HEK293T (cell line): ENCODE data around the gene MAD2L1BP.

ENCODE experiments used
- ARNT ChIP-seq: fragments of 450-650 bp; IDR thresholded peaks from 2 replicates; pipeline ENCODE4 v1.6.1; 2017; ENCODE audit warnings: mild to moderate bottlenecking
- BHLHE40 ChIP-seq: fragments of 450-650 bp; IDR thresholded peaks from 2 replicates; pipeline ENCODE4 v1.6.1; 2016; ENCODE audit warnings: mild to moderate bottlenecking, moderate library complexity, borderline replicate concordance
- CTBP1 ChIP-seq: fragments of 450-650 bp; IDR thresholded peaks from 2 replicates; pipeline ENCODE4 v1.6.1; 2016; ENCODE audit warnings: borderline replicate concordance
- ELF4 ChIP-seq: fragments of 450-650 bp; IDR thresholded peaks from 2 replicates; pipeline ENCODE4 v1.6.1; 2017; ENCODE audit warnings: antibody characterized with exemption
- FOXA1 ChIP-seq: fragments of 450-650 bp; IDR thresholded peaks from 2 replicates; pipeline ENCODE4 v1.6.1; 2016; ENCODE audit warnings: mild to moderate bottlenecking
- FOXM1 ChIP-seq: fragments of 450-650 bp; IDR thresholded peaks from 2 replicates; pipeline ENCODE4 v1.6.1; 2017; ENCODE audit warnings: mild to moderate bottlenecking, borderline replicate concordance
- HDGF ChIP-seq: fragments of 450-650 bp; IDR thresholded peaks from 2 replicates; pipeline ENCODE4 v1.6.1; 2017; ENCODE audit warnings: antibody characterized with exemption, borderline replicate concordance
- L3MBTL2 ChIP-seq: fragments of 450-650 bp; conservative IDR thresholded peaks from 2 replicates; pipeline ENCODE4 v1.6.1; 2016; ENCODE audit warnings: mild to moderate bottlenecking
- LEF1 ChIP-seq: fragments of 450-650 bp; IDR thresholded peaks from 2 replicates; pipeline ENCODE4 v1.6.1; 2017; ENCODE audit warnings: mild to moderate bottlenecking, borderline replicate concordance
- PKNOX1 ChIP-seq: fragments of 450-650 bp; IDR thresholded peaks from 2 replicates; pipeline ENCODE4 v1.6.1; 2016
- SP1 ChIP-seq: fragments of 450-650 bp; IDR thresholded peaks from 2 replicates; pipeline ENCODE4 v1.6.1; 2017
- SUZ12 ChIP-seq: fragments of 450-650 bp; IDR thresholded peaks from 2 replicates; pipeline ENCODE4 v1.6.1; 2016; ENCODE audit warnings: mild to moderate bottlenecking
- TARDBP ChIP-seq: fragments of 450-650 bp; IDR thresholded peaks from 2 replicates; pipeline ENCODE4 v1.6.1; 2016
- ZNF384 ChIP-seq: fragments of 450-650 bp; IDR thresholded peaks from 2 replicates; pipeline ENCODE4 v1.6.1; 2016

DNA sequence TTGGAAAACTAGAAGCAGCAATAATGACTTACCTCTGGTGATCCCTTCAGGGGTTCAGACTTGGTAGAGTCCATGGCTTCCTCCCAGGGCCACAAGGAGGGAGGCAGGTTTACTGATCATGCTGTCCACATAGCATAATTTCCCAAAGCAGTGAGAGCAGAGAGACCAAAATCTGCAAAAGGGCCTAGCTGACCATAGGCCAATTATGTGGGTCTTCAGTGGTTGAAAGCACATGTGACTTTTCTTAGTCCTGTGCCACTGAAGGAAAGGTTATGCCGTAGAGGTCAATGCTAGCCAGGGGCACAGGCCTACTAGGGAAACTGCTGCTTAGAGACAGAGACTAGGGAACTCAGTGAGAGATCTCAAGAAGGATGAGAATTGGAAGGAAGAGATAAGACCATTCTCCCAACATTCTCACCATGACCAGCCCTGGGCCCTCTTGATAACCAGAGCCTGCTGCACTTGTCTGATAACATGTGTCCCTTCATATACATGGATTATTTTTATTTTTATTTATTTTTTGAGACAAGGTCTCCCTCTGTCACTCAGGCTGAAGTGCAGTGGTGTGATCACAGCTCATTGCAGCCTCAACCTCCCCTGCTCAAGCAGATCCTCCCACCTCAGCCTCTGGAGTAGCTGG is 4.5 kb upstream of the MAD2L1BP start:
- TF ChIP-seq SP1 (no peak), FOXM1 (no peak), HDGF (no peak), L3MBTL2 (no peak), BHLHE40 (no peak), FOXA1 (no peak), PKNOX1 (no peak), CTBP1 (no peak), ELF4 (no peak), SUZ12 (no peak), ZNF384 (no peak), TARDBP (no peak), LEF1 (no peak), ARNT (no peak)
